IPS-NIHi7 (cell line): Measurements from ENCODE around the gene CYP46A1.
A peak's percentile ranks its signal among the peaks of the same experiment; 100 is the strongest.
"Not testable (repeated sequence)": the region's sequence is repeated elsewhere in the genome, so short reads cannot be mapped to it uniquely, and the experiment has no call there.

Experiments
- DNase-seq: peaks from one replicate; pipeline ENCODE4 v3.0.0; 2012; ENCODE audit warnings: mixed read lengths; ENCODE audit errors: extremely low spot score

The CYP46A1 gene

GRCh38 chr14:99657645-99658155 lies 26.4 kb upstream of the CYP46A1 start:
- no peak for DNase-seq

GRCh38 chr14:99658218-99658845 lies 25.8 kb upstream of the CYP46A1 start:
- DNase-seq, result no peak

- DNase-seq, result peak; percentile 68
Measured at GRCh38 chr14:99659333-99659741, 24.8 kb upstream of the CYP46A1 start.

- DNase-seq, result no peak
Measured at GRCh38 chr14:99660006-99660566, 24.0 kb upstream of the CYP46A1 start.

GRCh38 chr14:99660794-99661193 lies 23.3 kb upstream of the CYP46A1 start:
- DNase-seq, result peak; percentile 62

- not testable (repeated sequence) for DNase-seq
Measured at GRCh38 chr14:99661206-99661605, 22.9 kb upstream of the CYP46A1 start.

- no peak for DNase-seq
Measured at GRCh38 chr14:99662846-99663245, 21.3 kb upstream of the CYP46A1 start.

GRCh38 chr14:99663386-99664057 lies 20.6 kb upstream of the CYP46A1 start:
- DNase-seq, result no peak

GRCh38 chr14:99664058-99664936 lies 19.8 kb upstream of the CYP46A1 start:
- DNase-seq, result peak; percentile 86

- no peak for DNase-seq
Measured at GRCh38 chr14:99664937-99665273, 19.2 kb upstream of the CYP46A1 start.

GRCh38 chr14:99666533-99666932 lies 17.6 kb upstream of the CYP46A1 start:
- no peak for DNase-seq

GRCh38 chr14:99667045-99667444 lies 17.1 kb upstream of the CYP46A1 start:
- no peak for DNase-seq

- no peak for DNase-seq
Measured at GRCh38 chr14:99667821-99668220, 16.3 kb upstream of the CYP46A1 start.

GRCh38 chr14:99668307-99669295 lies 15.5 kb upstream of the CYP46A1 start:
- no peak for DNase-seq

GRCh38 chr14:99670361-99671234 lies 13.5 kb upstream of the CYP46A1 start:
- no peak for DNase-seq

- no peak for DNase-seq
Measured at GRCh38 chr14:99671235-99672224, 12.6 kb upstream of the CYP46A1 start.

- no peak for DNase-seq
Measured at GRCh38 chr14:99672506-99673304, 11.4 kb upstream of the CYP46A1 start.
